Panc1 (cell line): ENCODE measurements around the gene VOPP1. TPM values are rescaled to one million over a fixed set of nuclear protein-coding genes. Genes with fewer than 3 reads are reported as not detected.

Experiments
- ATAC-seq: fragments of 200-7000 bp; cut with Tn5 transposase; 2 replicates; pipeline ENCODE4 v1.9.1; 2020; ENCODE audit warnings: mild to moderate bottlenecking, moderate library complexity
- BruUV-seq: library from RNA; stranded (reverse); fragments of 400-500 nt; replicated peaks from 2 replicates; lab custom pipeline; 2021; lab: Mats Ljungman, UMichigan
- CTCF ChIA-PET: fragments of 300-600 bp; sonication (Branson Sonifier 250); formaldehyde crosslinking; loops from one replicate; lab custom pipeline; 2022; ENCODE audit warnings: antibody characterized with exemption; lab: Charles Lee
- POLR2A ChIA-PET: fragments of 300-600 bp; sonication (Branson Sonifier 250); formaldehyde crosslinking; loops from one replicate; lab custom pipeline; 2022; ENCODE audit warnings: antibody characterized with exemption; lab: Charles Lee
- DNase-seq: peaks from one replicate; pipeline ENCODE4 v3.0.0-alpha.2; 2010; ENCODE audit warnings: low read depth, low spot score
- H3K27ac ChIP-seq: 2 replicates; pipeline ENCODE4 v1.5.1; 2011; ENCODE audit warnings: mild to moderate bottlenecking, low read length, inconsistent platforms
- H3K27me3 ChIP-seq: fragments of 200-500 bp; sonication (Bioruptor generic); 2 replicates; pipeline ENCODE4 v1.6.0; 2014; ENCODE audit warnings: low read length, inconsistent platforms; ENCODE audit not compliant: control insufficient read depth, insufficient read depth
- H3K36me3 ChIP-seq: fragments of 200-500 bp; sonication (Bioruptor generic); 2 replicates; pipeline ENCODE4 v1.5.1; 2014; ENCODE audit warnings: inconsistent platforms, mild to moderate bottlenecking, low read length, moderate library complexity; ENCODE audit not compliant: control insufficient read depth, insufficient read depth
- H3K4me1 ChIP-seq: 2 replicates; pipeline ENCODE4 v1.5.1; 2011; ENCODE audit warnings: inconsistent platforms, mild to moderate bottlenecking, low read length, moderate library complexity; ENCODE audit not compliant: control insufficient read depth, insufficient read depth
- H3K4me3 ChIP-seq, 2 experiments: 2 replicates each; pipeline ENCODE4 v1.5.1; 2011 to 2012; ENCODE audit warnings: low read depth in 2 of 2, low read length in 2 of 2, mild to moderate bottlenecking in 2 of 2, inconsistent platforms in 1 of 2, moderate library complexity in 1 of 2
- H3K9me3 ChIP-seq: fragments of 200-500 bp; sonication (Bioruptor generic); 2 replicates; pipeline ENCODE4 v1.5.1; 2014; ENCODE audit warnings: low read depth, mild to moderate bottlenecking, inconsistent platforms, low read length, moderate library complexity; ENCODE audit not compliant: control insufficient read depth, insufficient read depth
- POLR2AphosphoS5 ChIP-seq: IDR thresholded peaks from 2 replicates; pipeline ENCODE4 v1.6.1; 2012; ENCODE audit warnings: mild to moderate bottlenecking, low read depth, low read length, moderate library complexity
- SIN3A ChIP-seq: IDR thresholded peaks from 2 replicates; pipeline ENCODE4 v1.6.1; 2012; ENCODE audit warnings: low read depth, mild to moderate bottlenecking, low read length, moderate library complexity, borderline replicate concordance; ENCODE audit not compliant: insufficient read depth
- TCF7L2 ChIP-seq: IDR thresholded peaks from 2 replicates; pipeline ENCODE4 v1.6.1; 2011; ENCODE audit warnings: mild to moderate bottlenecking, low read depth, low read length, inconsistent platforms
- in situ Hi-C: cut with HindIII; loops from 2 replicates; pipeline ENCODE4 v1.10.0; 2016; ENCODE audit warnings: low sequenced_read_pairs, low pct_unique_long_range_greater_than_20kb
- intact Hi-C: fragments of 100-400 bp; cut with micrococcal nuclease; formaldehyde crosslinking; loops from one replicate; pipeline ENCODE4 v1.10.0; 2022; ENCODE audit not compliant: unreplicated experiment
- total RNA-seq: library from RNA; stranded (reverse); gene quantifications from one replicate; pipeline ENCODE4 v1.2.1, GENCODE V29; 2021; ENCODE audit not compliant: unreplicated experiment
- TF ChIP-seq, protein P1 (sequence below), 2 experiments: IDR thresholded peaks; 2 replicates each; pipeline ENCODE4 v1.6.1; 2011 to 2012; ENCODE audit warnings: low read depth in 2 of 2, control low read depth in 1 of 2, low read length in 1 of 2, mild to moderate bottlenecking in 1 of 2, moderate library complexity in 1 of 2; ENCODE audit not compliant: insufficient read depth in 1 of 2
- TF ChIP-seq, protein P2 (sequence below): fragments of 450-650 bp; IDR thresholded peaks from 2 replicates; pipeline ENCODE4 v1.5.1; 2017; ENCODE audit warnings: mild to moderate bottlenecking

VOPP1 gene
- total RNA-seq, 1 experiment from 2014 or later: 131 TPM

DNA sequence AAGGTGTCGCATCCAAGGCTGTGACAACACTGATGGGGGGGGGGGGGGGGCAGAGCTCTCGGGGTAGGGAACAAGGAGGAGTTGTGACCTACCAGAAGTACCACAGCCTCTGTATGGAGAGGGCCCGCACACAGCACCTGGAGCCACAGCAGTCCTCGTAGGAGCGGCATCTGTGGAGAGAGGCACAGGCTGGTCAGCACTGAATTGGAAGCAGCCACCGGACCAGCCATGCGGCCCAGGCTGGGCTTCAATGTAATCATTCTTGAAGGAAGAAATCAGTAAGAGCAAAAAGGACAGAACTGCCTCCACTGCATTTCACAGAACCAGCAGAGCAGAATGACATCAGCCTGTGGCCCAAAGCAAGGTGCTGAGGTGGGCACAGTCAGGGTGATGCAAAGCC, 74.8 kb downstream of the VOPP1 start:
- Histone ChIP-seq H3K9me3 (no peaks in the 10 kb centered on the region), H3K27ac (no peak overlapping the region), H3K4me3 (no peak overlapping the region), H3K27me3 (no peaks in the 10 kb centered on the region), H3K4me1 (no peaks in the 10 kb centered on the region), H3K36me3 (no peaks in the 10 kb centered on the region)
- no peak for TF ChIP-seq SIN3A
- no peak for TF ChIP-seq POLR2AphosphoS5
- TF ChIP-seq, protein P1, sequence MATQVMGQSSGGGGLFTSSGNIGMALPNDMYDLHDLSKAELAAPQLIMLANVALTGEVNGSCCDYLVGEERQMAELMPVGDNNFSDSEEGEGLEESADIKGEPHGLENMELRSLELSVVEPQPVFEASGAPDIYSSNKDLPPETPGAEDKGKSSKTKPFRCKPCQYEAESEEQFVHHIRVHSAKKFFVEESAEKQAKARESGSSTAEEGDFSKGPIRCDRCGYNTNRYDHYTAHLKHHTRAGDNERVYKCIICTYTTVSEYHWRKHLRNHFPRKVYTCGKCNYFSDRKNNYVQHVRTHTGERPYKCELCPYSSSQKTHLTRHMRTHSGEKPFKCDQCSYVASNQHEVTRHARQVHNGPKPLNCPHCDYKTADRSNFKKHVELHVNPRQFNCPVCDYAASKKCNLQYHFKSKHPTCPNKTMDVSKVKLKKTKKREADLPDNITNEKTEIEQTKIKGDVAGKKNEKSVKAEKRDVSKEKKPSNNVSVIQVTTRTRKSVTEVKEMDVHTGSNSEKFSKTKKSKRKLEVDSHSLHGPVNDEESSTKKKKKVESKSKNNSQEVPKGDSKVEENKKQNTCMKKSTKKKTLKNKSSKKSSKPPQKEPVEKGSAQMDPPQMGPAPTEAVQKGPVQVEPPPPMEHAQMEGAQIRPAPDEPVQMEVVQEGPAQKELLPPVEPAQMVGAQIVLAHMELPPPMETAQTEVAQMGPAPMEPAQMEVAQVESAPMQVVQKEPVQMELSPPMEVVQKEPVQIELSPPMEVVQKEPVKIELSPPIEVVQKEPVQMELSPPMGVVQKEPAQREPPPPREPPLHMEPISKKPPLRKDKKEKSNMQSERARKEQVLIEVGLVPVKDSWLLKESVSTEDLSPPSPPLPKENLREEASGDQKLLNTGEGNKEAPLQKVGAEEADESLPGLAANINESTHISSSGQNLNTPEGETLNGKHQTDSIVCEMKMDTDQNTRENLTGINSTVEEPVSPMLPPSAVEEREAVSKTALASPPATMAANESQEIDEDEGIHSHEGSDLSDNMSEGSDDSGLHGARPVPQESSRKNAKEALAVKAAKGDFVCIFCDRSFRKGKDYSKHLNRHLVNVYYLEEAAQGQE (IDR thresholded peaks at IDR 0.05; ENCODE audit: insufficient read depth in 1 of 2, low read depth in 2 of 2, low read length in 1 of 2): no peak
- TF ChIP-seq, protein P2, sequence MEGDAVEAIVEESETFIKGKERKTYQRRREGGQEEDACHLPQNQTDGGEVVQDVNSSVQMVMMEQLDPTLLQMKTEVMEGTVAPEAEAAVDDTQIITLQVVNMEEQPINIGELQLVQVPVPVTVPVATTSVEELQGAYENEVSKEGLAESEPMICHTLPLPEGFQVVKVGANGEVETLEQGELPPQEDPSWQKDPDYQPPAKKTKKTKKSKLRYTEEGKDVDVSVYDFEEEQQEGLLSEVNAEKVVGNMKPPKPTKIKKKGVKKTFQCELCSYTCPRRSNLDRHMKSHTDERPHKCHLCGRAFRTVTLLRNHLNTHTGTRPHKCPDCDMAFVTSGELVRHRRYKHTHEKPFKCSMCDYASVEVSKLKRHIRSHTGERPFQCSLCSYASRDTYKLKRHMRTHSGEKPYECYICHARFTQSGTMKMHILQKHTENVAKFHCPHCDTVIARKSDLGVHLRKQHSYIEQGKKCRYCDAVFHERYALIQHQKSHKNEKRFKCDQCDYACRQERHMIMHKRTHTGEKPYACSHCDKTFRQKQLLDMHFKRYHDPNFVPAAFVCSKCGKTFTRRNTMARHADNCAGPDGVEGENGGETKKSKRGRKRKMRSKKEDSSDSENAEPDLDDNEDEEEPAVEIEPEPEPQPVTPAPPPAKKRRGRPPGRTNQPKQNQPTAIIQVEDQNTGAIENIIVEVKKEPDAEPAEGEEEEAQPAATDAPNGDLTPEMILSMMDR: no peak
- no peak for TF ChIP-seq TCF7L2
- DNase-seq (no peak), ATAC-seq (no peak)
- intact Hi-C loops: no loop called here
- in situ Hi-C loops: no loop called here
- POLR2A ChIA-PET: interaction anchor here (0.6 kb wide), 1 partner anchor 32 kb away, joined by 3 read pairs; no protein-coding TSS in a partner anchor
- BruUV-seq: no TSS peak
- CTCF ChIA-PET: interaction anchor here (0.7 kb wide), 1 partner anchor 130 kb away, joined by 8 read pairs; no protein-coding TSS in a partner anchor

DNA sequence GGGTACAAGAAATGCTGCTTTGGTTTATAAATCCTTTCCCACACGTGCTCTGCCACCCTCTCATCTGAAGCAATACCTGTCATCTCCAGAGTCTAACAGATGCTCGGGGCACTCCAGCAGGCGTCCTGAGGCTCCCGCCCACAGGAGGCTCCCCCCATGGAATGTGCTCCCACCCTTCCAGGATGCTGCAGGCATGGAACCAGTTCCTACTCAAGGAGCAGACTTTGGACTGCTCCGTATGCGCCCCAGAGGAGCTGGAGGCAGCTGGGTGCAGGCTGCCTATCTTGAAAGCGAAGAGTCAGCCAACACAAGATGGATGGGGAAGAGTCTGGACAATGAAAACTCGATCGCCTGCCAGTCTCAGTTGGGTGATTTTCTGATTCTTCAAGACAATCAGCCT, 75.4 kb downstream of the VOPP1 start:
- no peak for ATAC-seq
- no peak for DNase-seq
- in situ Hi-C loops (no loop called here), intact Hi-C loops (no loop called here)
- Histone ChIP-seq H3K4me1 (no peaks in the 10 kb centered on the region), H3K4me3 (no peak overlapping the region), H3K36me3 (no peaks in the 10 kb centered on the region), H3K27ac (no peak overlapping the region), H3K9me3 (no peaks in the 10 kb centered on the region), H3K27me3 (no peaks in the 10 kb centered on the region)
- CTCF ChIA-PET: interaction anchor here (0.7 kb wide), 1 partner anchor 131 kb away, joined by 8 read pairs; no protein-coding TSS in a partner anchor
- TF ChIP-seq, protein P1 (IDR thresholded peaks at IDR 0.05; ENCODE audit: insufficient read depth in 1 of 2, low read depth in 2 of 2, low read length in 1 of 2): no peak
- POLR2A ChIA-PET: no interaction called here
- BruUV-seq: no TSS peak
